GM12801 (cell line): ENCODE data around the gene CEP152.

Experiments used
- TF ChIP-seq, protein P1 (sequence below): IDR thresholded peaks from one replicate; pipeline ENCODE4 v1.5.1; 2011; ENCODE audit warnings: control low read depth; ENCODE audit not compliant: insufficient read length; ENCODE audit errors: extremely low read depth

Gene CEP152

DNA sequence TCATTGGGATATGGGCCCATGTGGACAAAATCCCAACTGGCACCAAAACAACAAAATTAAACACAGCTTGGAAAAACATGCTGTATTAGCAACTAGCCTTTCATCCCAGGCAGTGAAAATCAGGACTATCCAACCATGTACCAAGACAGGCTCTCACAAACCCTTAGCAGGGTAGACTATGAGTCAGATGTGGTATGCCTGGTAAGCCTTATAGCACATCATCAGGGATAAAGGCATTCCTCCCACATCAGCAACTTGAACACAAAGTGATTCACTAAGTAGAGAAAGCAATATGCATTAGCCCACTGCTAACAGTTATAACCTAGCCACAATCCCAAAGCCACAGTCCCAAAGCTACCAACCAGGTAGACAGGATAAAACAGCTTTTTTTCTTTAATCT lies 8.0 kb downstream of the CEP152 start:
- TF ChIP-seq, protein P1, sequence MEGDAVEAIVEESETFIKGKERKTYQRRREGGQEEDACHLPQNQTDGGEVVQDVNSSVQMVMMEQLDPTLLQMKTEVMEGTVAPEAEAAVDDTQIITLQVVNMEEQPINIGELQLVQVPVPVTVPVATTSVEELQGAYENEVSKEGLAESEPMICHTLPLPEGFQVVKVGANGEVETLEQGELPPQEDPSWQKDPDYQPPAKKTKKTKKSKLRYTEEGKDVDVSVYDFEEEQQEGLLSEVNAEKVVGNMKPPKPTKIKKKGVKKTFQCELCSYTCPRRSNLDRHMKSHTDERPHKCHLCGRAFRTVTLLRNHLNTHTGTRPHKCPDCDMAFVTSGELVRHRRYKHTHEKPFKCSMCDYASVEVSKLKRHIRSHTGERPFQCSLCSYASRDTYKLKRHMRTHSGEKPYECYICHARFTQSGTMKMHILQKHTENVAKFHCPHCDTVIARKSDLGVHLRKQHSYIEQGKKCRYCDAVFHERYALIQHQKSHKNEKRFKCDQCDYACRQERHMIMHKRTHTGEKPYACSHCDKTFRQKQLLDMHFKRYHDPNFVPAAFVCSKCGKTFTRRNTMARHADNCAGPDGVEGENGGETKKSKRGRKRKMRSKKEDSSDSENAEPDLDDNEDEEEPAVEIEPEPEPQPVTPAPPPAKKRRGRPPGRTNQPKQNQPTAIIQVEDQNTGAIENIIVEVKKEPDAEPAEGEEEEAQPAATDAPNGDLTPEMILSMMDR, result no peak

DNA sequence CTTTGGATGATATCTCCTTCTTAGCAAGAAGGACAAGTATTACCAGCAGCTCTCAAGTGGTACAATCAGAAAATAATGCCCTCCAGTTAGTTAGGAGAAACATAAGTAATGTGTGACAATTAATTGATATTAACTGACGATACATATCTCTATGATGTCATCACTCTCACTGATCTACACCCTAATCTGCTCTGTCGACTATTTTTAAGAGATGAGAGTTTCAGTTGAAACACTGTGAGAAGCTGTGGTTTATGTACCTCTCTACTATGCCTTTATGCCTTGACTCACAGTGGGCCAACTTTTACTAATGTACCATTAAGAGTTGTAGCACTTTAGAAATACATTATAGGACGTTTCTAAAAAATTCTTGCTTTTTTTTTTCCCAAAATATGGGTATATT lies 8.6 kb downstream of the CEP152 start:
- TF ChIP-seq, protein P1, result no peak

DNA sequence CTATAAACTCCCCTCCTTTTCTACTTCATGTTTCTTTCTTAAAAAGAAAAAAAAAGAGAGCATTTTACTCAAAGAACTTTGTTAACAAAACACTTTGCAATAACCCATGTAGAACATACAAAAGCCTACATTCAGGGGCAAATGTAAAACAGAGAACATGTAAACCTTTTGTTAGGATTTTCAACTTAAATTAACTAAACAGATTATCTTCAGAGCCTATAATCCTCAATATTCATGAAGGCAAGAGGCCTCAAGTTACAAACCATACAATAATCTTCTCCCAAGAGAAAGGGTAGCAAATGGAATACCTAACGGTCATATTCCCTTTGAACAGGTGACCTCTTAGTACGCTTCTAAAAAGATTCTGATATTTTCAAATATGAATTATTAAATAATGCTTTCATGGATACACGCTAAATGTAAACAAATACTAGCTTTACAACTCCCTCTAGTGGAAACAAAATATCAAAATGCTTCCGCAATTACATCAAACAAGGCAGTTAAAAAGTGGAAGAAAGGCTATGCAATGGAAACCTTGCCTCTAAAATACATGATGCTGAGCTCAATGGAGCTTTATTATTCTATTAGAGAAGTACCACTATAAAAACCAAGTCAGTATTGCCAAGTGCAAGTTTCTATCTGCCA lies 9.9 kb downstream of the CEP152 start:
- TF ChIP-seq, protein P1, result no peak

DNA sequence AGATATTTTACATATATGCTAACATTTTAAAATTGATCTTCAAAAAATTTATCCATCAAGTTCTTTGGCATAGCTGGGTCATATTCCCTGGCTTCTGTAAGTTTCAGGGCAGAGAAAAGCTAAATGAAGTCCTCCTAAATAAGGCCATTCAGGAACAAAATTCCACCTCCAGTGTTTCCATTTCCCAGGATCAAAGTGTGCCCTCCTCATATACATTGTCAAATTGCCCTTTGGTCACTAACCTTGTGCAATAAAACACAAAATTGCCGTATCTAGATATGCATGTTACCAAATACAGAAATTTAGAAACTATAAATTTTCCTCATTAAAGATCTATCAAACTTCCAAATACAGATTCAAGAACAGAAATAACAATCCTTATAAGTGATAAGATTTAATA lies 10.6 kb downstream of the CEP152 start:
- TF ChIP-seq, protein P1, result no peak

DNA sequence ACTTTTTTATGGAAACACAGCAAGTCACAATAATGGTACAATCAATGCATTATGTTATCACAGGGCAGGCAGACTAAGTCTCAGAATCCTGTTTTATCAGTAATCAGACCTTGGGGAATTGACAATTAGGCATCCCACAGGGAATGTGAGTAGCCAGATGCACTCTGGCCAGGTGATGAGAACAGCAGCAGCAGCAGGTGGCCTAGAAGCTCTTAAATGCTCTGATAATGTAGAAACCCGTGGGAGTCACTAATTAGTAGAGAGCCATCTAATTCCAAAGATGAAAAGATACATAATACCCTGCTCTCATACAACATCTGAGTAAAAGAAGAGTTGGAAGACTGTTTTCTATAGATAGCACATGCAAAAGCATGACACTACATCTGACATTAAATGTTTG lies 12.6 kb downstream of the CEP152 start:
- TF ChIP-seq, protein P1, result no peak

DNA sequence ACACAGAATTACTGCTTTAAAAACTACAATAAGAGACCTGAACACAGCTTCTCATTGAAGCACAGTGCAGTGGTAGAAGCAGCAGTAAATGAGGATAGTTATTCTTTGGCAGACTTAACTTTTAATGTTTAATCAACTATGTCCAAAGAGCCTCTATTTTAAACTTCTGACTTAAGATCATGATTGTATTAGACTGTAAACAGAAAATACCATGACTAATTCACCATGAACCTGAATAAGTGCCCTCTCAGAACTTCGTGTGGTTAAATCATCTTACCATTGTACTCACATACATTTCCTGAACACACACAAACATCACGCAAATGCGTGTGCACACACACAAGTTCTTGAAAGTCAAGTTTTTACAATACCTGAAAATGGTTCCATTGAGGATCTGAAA lies 13.9 kb downstream of the CEP152 start:
- TF ChIP-seq, protein P1, result no peak

DNA sequence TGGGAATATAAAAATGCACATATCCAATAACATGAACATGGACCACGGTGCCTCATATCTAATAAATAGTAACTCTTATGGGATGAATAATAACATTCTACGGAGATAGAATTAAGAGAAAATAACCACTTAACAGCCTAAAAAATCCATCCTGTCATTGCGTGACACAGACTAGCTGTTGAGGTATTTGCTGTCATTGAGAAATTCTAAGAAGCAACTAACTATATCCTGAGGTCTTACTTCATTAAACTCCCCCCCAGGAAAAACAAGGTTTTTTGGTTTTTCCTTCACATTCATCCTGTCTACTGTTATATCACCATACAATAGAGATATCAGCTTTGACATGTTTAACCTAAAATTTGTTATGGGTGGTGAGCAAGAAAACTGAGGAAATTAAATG lies 14.3 kb downstream of the CEP152 start:
- TF ChIP-seq, protein P1, result no peak
